ENCODE measurements around the gene USP12.

The USP12 gene

GRCh38 chr13:27020415-27020814, 151.2 kb downstream of the USP12 start:
- no peak for TF ChIP-seq ZFX (IDR thresholded peaks at IDR 0.05)
- TF ChIP-seq, protein P1, sequence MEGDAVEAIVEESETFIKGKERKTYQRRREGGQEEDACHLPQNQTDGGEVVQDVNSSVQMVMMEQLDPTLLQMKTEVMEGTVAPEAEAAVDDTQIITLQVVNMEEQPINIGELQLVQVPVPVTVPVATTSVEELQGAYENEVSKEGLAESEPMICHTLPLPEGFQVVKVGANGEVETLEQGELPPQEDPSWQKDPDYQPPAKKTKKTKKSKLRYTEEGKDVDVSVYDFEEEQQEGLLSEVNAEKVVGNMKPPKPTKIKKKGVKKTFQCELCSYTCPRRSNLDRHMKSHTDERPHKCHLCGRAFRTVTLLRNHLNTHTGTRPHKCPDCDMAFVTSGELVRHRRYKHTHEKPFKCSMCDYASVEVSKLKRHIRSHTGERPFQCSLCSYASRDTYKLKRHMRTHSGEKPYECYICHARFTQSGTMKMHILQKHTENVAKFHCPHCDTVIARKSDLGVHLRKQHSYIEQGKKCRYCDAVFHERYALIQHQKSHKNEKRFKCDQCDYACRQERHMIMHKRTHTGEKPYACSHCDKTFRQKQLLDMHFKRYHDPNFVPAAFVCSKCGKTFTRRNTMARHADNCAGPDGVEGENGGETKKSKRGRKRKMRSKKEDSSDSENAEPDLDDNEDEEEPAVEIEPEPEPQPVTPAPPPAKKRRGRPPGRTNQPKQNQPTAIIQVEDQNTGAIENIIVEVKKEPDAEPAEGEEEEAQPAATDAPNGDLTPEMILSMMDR (conservative IDR thresholded peaks at IDR 0.05) = no peak
- H3K27ac ChIP-seq = peak overlapping the region; percentile 25

DNA sequence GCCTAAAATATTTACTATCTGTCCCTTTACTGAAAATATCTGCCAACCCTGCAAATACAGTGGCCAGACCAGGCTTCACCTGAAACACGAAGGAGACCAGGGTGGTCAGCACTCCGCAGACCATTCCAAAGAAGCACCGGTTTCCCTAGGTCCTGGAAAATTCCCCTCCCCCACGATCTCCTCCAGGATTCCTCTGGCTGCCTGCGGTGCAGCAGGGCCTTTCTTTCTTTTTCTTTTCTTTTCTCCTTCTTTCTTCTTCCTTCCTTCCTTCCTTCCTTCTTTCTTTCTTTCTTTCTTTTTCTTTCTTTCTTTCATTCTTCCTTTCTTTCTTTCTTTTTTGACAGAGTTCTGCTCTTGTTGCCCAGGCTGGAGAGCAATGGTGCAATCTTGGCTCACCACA, 152.7 kb downstream of the USP12 start:
- TF ChIP-seq, protein P1 (conservative IDR thresholded peaks at IDR 0.05) = no peak
- no peak for TF ChIP-seq ZFX (IDR thresholded peaks at IDR 0.05)
- no peak overlapping the region for H3K27ac ChIP-seq

DNA sequence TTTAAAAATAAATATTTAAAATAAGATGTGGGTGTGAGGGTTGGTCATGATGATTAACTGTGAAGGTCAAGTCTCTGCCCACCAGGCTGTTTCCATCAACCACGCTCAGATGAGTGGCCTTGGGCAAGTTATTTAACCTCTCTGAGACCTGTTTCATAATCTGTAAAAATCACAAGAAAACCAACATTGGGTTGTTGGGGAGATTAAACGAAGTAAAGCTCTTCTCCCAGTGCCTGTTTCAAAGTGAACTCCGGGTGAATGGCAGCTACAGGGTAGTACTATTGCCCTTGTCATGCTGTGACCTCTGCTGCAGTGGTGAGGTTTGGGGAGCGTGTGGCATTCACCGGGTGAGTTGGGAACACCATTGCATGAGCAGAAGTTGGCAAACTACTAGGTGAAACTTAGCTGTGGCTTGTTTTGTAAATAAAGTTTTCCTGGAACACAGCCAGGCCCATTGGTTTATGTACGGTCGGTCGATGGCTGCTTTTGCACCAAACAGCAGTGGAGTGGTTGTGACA, 153.2 kb downstream of the USP12 start:
- no peak for TF ChIP-seq ZFX (IDR thresholded peaks at IDR 0.05)
- TF ChIP-seq, protein P1 (conservative IDR thresholded peaks at IDR 0.05) = no peak
- H3K27ac ChIP-seq = no peak overlapping the region

DNA sequence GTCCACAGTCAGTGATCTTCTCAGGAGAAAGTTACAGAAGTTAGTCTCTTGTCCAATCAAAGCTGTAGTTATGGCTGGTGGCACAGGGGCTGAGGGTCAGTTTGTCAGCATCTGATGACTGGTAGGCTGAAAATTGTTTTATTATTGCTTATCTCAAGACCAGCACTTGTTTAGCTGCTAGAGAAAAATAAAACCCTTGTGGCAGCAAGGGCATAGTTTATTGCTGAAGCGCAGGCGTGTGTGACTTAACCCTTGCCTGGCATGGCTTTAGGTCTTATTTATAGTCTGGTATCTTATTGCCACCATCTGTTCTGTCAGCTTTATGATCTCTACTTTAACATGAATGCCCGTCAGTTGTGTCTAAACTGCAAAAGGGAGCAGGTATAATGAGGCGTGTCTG, 154.7 kb downstream of the USP12 start:
- TF ChIP-seq, protein P1 (conservative IDR thresholded peaks at IDR 0.05) = no peak
- no peak for TF ChIP-seq ZFX (IDR thresholded peaks at IDR 0.05)
- H3K27ac ChIP-seq = no peak overlapping the region

All from C4-2B (cell line).